GM18508 (cell line): Measurements from ENCODE around the gene C1RL.
"Not testable (repeated sequence)": the region's sequence is repeated elsewhere in the genome, so short reads cannot be mapped to it uniquely, and the experiment has no call there.

Experiments
- ATAC-seq: cut with Tn5 transposase; IDR thresholded peaks from one replicate; pipeline ENCODE4 v1.9.1; 2021; ENCODE audit warnings: moderate number of reproducible peaks; ENCODE audit not compliant: insufficient read depth, unreplicated experiment

The C1RL gene

DNA sequence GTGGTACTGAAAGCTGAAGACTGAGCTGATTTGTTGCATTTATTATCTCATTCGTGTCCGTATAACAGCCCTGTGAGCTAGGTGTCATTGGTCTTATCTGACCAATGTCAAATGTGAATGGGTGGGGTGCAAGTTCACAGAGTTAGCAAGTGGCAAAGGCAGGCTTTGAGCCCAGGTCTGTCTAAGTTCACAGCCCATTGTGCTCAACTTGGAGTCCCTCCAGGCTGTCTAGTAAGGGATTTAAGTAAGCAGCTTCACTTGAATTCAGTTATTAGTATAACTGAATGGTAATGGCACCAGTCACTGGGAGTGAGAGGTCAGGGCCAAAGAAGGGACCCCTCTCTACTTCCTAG lies 40.0 kb downstream of the C1RL start:
- no peak for ATAC-seq

DNA sequence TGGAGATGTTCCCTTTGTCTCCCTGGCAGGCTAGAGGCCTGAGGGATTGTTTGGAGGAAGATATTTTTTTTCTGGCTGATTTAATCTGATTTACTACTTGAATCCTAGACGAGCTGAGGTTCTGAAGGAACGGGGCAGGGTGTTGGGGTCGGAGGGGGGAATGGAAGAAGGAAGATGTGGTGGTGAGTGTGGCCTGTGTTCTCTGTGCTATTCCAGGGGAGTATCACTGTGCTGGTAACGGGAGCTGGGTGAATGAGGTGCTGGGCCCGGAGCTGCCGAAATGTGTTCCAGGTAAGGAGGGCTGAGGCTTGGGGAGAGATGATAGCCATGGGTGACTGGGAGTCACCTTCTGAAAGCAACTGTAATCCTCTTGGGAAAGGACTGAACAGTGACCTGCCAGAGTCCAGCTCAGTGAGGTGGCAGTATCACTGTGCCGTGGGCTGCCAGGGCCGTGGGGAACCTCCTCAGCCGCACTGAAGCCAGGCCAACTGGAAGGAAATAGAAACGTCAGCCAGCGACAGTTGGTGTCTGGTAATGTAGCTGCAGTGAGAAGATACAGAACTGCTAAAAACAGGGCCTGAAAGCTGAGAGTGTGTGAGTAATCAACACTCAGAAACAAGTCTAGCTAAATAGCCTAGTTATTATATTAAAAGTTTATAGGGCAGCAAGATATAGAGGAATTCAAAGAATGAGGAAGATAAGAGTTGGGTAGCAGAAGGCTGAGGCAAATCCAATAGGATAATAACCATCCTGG lies 40.6 kb downstream of the C1RL start:
- ATAC-seq = no peak

DNA sequence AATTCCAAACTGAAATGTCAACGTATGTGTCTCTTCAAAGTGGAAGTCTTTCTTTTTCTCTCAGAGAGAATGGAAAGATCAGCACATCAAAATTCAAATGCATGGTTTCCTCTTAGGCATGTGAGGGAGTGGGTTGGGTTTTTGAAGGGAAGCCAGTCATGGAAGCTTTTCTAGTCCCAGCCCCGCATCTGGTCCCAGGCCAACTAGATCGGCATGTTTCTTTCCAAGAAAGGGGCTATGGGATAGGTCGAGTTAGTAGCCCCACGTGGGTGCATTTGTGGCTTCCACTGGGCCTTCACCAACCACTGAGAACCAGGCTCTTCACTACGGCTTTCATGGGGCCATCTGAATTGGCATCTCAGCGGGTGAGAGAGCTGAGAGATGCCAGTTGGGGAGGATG lies 41.9 kb downstream of the C1RL start:
- ATAC-seq = no peak

DNA sequence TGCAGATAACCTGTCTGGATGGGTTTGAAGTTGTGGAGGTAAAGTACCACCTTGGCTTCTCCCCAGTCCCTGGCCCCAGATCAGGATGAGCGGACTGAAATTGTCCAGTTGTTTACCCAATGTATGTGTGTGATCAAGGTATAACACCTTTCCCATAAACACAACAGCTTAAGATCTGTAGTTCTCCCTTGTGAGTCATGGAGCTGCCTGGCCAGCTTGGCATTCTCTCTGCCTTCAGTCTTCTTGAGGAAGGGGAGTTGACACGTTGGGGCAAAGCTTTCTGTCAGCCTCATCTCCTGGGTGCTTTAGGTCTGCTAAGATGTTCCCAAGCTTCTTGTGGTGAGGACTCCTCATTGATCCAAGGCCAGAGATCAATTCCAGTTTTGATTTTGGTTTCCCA lies 42.4 kb downstream of the C1RL start:
- no peak for ATAC-seq

DNA sequence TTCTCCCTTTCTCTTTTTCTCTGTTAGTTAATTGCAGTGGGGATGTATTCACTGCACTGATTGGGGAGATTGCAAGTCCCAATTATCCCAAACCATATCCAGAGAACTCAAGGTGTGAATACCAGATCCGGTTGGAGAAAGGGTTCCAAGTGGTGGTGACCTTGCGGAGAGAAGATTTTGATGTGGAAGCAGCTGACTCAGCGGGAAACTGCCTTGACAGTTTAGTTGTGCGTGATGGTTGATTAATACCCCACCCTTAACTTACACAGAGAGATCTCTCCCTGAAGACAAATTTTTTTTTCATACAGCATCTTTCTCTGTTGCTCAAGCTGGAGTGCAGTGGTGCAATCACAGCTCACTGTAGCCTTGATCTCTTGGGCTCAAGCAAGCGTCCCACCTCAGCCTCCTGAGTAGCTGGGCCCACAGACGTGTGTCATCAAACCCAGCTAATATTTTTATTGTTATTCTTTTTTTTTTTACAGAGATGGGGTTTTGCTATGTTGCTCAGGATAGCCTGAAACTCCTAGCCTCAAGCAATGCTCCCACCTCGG lies 43.9 kb downstream of the C1RL start:
- no peak for ATAC-seq

DNA sequence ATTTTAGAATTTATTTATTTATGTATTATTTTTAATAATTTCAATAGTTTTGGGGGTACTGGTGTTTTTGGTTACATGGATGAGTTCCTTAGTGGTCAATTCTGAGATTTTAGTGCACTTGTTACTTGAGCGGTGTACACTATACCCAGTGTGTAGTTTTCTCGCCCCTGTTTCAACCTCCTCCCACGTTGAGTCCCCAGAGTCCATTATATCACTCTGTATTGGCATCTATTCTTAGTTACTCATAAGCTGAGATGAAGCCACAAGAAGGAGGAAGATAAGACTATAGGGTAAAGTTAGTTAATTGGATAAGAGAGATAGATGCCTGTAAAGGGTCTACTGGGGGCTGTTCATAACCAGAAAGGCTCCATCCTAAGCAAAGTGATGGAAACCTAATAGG lies 44.5 kb downstream of the C1RL start:
- no peak for ATAC-seq

DNA sequence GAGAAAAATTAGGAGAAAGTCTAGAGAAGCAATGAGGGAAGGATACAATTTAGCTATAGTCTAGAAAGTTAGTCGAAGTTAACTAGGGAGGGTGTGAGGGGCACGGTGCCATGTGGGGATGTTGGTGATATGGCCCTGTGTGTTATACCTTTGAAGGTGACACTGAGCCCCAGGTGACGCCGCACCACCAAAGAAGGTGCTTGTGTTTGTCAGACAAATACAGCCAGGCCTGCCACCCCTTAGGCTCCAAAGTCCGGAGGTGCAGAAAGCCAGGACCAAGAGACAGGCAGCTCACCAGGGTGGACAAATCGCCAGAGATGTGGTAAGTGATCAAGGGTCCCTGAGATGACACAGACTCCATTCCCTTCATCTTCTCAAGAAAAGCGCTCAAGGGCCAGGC lies 47.4 kb downstream of the C1RL start:
- ATAC-seq = no peak

DNA sequence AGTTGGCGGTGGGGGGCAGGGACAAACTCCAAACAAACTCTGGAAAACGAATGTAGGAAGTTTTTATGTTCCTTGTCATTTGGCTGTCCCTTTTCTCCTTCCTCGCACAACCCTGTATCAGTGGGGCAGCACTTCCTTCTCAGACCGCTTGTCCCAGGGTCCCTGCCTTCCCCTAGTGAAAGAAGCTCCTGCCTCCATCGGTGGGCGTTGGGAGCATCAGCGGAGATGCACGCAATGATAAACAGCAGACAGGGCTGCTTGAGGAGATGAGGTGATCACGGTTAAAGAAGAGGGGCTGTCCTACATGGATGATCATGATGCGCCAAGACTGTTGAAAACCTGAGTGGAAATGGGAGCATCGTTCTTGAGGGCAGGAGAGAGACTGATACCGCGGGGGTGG lies 47.9 kb downstream of the C1RL start:
- no peak for ATAC-seq

DNA sequence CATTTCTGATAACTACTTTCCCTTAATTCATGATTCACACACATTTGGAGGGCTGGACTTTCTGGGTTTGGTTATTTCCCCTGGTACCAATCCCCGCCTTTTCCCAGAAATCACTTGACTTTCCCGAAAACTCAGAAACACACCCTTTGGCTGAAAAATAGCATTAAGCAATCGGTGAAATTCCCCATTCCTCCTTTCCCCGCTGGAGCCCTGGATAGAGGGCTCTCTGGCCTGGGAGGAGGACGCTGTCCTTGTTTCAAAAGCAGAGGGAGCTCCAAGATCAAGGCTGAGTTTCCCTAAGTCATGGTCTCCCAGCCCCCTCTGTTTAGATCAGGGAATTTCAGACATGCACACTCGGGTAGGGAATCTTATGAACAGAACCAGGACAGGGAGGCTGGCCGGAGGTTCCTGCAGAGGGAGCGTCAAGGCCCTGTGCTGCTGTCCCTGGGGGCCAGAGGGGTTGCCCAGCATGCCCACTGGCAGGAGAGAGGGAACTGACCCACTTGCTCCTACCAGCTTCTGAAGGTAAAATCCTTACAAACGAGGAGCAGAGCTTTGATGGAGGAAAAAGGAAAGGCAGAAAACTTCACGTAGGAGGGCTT lies 48.6 kb downstream of the C1RL start, which contains the start of gene C1S:
Gene C1S (plus strand): TSS at position 366 of the 602 bp plus-strand sequence. CDS start 1,195 bp downstream, outside the sequence.
- no peak for ATAC-seq

DNA sequence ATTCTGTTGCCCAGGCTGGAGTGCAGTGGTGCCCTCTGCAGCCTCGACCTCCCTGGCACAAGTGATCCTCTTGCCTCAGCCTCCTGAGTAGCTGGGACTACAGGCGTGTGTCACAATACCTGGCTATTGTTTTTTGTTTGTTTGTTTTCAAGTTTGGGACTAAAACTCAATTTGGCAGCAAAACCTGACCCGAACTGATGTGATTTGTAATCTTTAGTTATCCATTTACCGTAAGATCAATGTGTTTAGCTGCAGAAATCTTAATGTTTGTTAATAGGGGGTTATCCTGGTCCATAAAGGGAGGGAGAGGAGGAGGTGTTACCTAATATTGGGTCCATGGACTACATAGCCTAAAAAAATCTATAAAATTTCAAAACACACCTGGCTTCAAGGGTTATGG lies 49.2 kb downstream of the C1RL start:
- no peak for ATAC-seq

DNA sequence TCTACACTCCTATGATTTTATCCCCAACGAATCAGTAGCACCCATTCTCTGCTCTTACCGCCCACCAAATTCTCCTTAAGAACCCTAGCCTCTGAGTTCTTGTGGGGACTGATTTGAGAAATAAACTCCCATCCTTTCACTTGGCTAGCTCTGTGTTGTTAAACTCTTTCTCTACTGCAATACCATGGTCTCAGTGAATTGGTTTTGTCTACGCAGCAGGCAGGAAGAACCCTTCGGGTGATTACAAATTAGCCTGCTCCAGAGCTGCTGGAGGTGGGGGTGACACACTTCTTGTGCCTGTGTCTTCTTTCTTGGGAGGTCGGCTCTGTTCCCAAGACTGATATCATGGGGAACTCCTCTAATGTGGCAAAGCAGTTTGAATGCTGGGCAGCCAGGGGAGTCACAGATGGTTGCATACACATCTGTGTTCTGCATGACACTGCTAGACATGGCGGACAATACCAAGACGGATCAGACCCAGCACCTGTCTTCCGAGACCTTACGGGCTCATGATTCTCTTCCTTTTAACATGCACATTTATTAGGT lies 50.1 kb downstream of the C1RL start:
- ATAC-seq = no peak

DNA sequence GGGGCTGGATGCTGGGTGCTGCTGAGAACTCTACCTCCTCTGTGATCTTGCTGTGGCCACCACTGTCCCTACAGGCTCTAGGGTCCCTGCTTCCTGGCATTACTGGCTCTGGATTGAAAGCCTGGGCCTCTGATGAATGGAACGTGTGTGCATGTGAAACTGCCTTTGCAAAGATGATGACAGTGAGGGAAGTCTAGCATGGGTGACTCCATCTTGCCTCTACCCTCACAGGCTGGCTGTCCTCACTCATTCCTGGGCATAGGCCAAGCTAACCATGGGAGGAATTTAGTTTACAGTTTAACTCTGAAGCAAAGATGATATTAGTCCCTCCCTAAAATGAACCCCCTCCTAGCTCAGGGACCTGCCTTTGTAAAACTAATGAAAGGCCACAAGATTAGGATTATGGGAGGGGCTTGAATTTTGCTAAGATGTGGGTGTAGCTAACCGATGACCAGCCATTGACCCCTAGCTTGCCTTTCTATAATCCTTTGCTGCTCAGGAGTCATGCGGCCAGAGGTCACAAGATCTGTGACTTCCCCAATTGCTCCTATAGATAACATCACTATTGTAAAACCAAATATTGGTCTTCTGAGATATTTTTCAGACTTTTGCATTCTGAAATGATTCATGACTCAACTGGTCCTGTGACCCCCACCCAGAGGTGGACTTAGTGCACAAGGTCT lies 50.7 kb downstream of the C1RL start:
- no peak for ATAC-seq

DNA sequence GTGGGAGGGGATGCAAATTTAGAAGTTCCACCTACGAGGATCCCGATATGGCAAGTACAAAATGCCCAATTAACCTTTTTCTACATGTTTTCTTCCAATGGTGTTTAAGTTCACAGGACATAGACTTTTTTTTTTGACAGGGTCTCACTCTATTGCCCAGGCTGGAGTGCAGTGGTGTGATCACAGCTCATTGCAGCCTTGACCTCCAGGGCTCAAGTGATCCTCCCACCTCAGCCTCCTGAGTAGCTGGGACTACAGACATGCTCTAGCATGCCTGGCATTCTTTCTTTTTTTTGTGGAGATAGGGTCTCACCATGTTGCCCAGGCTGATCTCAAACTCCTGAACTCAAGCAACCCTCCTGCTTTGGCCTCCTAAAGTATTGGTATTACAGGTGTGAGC lies 53.3 kb downstream of the C1RL start:
- not testable (repeated sequence) for ATAC-seq

DNA sequence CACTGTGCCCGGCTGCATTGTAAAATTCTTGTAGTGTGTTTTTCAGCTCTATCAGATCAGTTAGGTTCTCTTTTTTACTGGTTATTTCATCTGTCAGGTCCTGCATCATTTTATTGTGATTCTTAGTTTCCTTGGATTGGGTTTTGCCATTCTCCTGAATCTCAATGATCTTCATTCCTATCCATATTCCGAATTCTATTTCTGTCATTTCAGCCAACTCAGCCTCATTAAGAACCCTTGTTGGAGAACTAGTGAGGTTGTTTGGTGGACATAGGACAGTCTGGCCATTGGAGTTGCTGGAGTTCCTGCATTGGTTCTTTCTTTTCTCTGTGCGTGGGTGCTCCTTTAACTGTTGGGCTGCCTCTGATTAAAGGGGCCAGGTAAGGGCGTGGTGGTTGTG lies 54.1 kb downstream of the C1RL start:
- no peak for ATAC-seq

DNA sequence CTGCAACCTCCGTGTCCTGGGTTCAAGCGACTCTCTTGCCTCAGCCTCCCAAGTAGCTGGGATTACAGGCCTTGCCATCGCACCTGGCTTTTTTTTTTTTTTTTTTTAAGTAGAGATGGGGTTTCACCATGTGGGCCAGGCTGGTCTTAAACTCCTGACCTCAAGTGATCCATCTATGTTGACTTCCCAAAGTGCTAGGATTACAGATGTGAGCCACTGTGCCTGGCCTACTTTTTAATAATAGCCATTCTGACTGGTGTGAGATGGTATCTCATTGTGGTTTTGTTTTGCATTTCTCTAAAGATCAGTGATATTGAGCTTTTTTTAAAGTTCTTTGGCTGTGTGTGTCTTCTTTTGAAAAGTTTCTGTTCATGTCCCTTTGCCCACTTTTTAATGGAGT lies 59.0 kb downstream of the C1RL start:
- ATAC-seq = not testable (repeated sequence)

DNA sequence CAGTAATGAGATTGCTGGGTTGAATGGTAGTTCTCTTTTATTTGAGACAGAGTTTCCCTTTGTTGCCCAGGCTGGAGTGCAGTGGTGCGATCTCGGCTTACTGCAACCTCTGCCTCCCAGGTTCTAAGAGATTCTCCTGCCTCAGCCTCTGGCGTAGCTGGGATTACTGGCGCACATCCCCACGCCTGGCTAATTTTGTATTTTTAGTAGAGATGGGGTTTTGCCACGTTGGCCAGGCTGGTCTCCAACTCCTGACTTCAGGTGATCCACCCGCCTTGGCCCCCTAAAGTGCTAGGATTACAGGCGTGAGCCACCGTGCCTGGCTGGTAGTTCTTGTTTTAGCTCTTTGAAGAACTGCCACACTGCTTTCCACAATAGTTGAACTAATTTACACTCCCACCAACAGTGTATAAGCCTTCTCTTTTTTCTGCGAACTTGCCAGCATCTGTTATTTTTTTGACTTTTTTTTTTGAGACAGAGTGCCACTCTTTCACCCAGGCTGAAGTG lies 59.5 kb downstream of the C1RL start:
- not testable (repeated sequence) for ATAC-seq

DNA sequence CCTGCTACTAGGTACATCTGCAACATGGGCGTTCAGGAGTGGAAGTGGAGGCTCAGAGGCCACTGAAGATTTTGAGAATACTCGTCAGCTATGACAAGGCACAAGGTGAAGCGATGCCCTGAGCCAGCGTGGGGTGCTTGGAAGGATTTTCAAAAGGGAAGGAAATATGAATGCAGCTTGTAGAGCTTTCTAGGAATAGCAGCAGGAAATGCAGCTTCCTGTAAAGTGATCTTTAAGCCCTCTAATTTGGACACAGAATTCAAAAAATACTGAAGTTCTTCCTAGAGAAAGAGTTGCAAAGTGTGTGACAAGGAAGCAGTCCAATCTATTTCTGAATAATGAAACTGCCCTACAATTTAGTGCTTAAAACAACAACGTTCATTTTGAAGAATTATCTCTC lies 61.7 kb downstream of the C1RL start:
- ATAC-seq = no peak

DNA sequence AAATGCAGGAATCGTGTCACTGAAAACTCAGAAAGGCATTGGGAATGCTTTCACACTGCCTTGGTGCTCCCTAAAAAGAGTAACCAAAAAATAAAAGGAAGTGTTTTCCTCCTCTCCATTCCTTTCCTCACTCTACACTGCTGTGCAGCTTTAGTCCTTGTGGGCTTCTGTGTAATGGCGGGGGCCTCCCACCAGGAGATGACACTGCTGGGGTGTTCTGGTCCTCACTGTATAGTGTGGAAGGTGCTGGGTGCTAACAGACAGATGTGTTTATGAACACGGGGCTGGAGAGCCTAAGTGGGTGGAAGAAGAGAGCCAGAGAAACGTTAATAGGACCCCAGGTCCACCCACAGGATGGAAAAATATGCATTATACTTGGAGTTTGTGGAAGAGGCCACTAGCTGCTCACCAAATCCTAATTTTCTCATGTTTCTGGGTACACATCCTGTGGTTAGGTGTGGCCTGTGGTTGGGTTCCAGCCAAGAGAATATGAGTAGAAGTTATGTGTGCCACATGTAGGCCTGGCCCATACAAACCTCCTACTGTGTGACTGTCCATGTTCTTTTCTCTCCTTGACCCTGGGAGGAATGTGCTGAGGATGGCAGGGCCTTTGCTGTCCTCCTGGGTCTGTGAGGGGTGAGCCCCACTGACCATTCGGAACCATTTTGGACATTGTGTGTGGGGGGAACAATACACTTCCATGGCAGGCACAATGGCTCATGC lies 62.5 kb downstream of the C1RL start:
- ATAC-seq = no peak

DNA sequence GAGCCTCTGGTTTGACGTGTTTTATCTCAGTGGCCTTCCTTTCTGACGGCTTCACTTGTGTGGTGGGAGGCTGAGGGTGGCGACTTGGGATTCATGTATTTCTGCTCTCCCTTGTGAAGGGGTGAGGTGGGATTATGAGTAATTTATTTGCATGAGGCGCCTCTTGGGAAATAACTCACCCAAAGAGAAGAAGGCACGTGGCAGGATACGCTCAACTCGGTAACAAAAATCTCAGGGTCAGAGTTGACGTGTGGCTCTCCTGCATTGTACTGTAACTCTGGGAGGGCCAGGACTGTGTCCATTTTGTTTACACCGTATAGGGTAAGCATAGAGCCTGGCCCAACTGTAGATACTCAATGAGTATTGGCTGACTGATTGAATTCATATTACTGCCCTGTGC lies 63.1 kb downstream of the C1RL start:
- no peak for ATAC-seq
